A549 (cell line): Measurements from ENCODE around the gene ZPBP2. TPM values are rescaled to one million over a fixed set of nuclear protein-coding genes. Genes with fewer than 3 reads are reported as not detected.

Experiments used
- ATAC-seq, 2 experiments: fragments of 200-7000 bp in 1 of 2; fragments of >200 bp in 1 of 2; cut with Nextera tagmentation in 1 of 2; cut with Tn5 transposase in 1 of 2; 3 replicates each; pipeline versions ENCODE4 v1.8.0 to v1.9.1; 2018 to 2020; ENCODE audit warnings: mild to moderate bottlenecking in 1 of 2, moderate library complexity in 1 of 2
- CTCF ChIA-PET: fragments of 300-600 bp; sonication (Branson Sonifier 250); formaldehyde crosslinking; extraction: SDS; loops from one replicate; lab custom pipeline; 2021; ENCODE audit warnings: antibody characterized with exemption, inconsistent platforms; lab: Yijun Ruan, JAX
- POLR2A ChIA-PET: fragments of 350-600 bp; formaldehyde crosslinking; extraction: SDS; loops from one replicate; lab custom pipeline; 2021; ENCODE audit warnings: antibody characterized with exemption, inconsistent platforms; lab: Yijun Ruan, JAX
- DNase-seq, 2 experiments: peaks; one replicate each; pipeline versions ENCODE4 v3.0.0 to v3.0.0-alpha.2; 2011 to 2016; ENCODE audit warnings: low read depth in 1 of 2, low spot score in 1 of 2
- FAIRE-seq: peaks from 2 replicates; lab custom pipeline; 2011; peaks lifted over from hg19 to GRCh38; lab: Jason Lieb, UNC
- H3K27ac ChIP-seq, 2 experiments: fragments of >200 bp; sonication (Bioruptor Twin); formaldehyde crosslinking; 3 replicates each; pipeline ENCODE4 v1.5.1; 2016 to 2017
- H3K4me1 ChIP-seq: fragments of >200 bp; sonication (Bioruptor Twin); formaldehyde crosslinking; 3 replicates; pipeline ENCODE4 v1.6.1; 2016
- H3K4me2 ChIP-seq: fragments of >200 bp; sonication (Bioruptor Twin); formaldehyde crosslinking; 3 replicates; pipeline ENCODE4 v1.6.1; 2016
- H3K4me3 ChIP-seq: fragments of >200 bp; sonication (Bioruptor Twin); formaldehyde crosslinking; 3 replicates; pipeline ENCODE4 v1.5.1; 2016
- H3K9me3 ChIP-seq: fragments of >200 bp; sonication (Bioruptor Twin); formaldehyde crosslinking; 3 replicates; pipeline ENCODE4 v1.6.1; 2016
- BCL3 ChIP-seq: fragments of >200 bp; sonication (Bioruptor Twin); formaldehyde crosslinking; IDR thresholded peaks from 3 replicates; pipeline ENCODE4 v1.6.1; 2016
- CBX2 ChIP-seq: fragments of 200-600 bp; sonication (generic); IDR thresholded peaks from 2 replicates; pipeline ENCODE4 v1.6.1; 2016; ENCODE audit warnings: low read depth, mild to moderate bottlenecking, borderline replicate concordance
- CBX8 ChIP-seq: fragments of 200-600 bp; sonication (generic); IDR thresholded peaks from 2 replicates; pipeline ENCODE4 v1.6.1; 2016
- CHD4 ChIP-seq: fragments of 200-600 bp; sonication (generic); IDR thresholded peaks from 2 replicates; pipeline ENCODE4 v1.6.1; 2016; ENCODE audit warnings: antibody characterized with exemption, mild to moderate bottlenecking, borderline replicate concordance
- EP300 ChIP-seq, 2 experiments: fragments of >200 bp; sonication (Bioruptor Twin); formaldehyde crosslinking; IDR thresholded peaks; 2 replicates in 1 of 2; 3 replicates in 1 of 2; pipeline ENCODE4 v1.6.1; 2016 to 2017
- ESRRA ChIP-seq: fragments of 150-350 bp; IDR thresholded peaks from 2 replicates; pipeline ENCODE4 v1.6.1; 2014; ENCODE audit warnings: mild to moderate bottlenecking, low read length, borderline replicate concordance
- FOSB ChIP-seq: fragments of 250-450 bp; sonication (Bioruptor Pico); IDR thresholded peaks from 2 replicates; pipeline ENCODE4 v1.5.0; 2020; ENCODE audit warnings: mild to moderate bottlenecking, moderate library complexity
- HDAC2 ChIP-seq: fragments of 200-600 bp; sonication (generic); IDR thresholded peaks from 2 replicates; pipeline ENCODE4 v1.6.1; 2016
- HES2 ChIP-seq: fragments of >200 bp; sonication (Bioruptor Twin); formaldehyde crosslinking; IDR thresholded peaks from 2 replicates; pipeline ENCODE4 v1.6.1; 2016
- HOXB5 ChIP-seq: fragments of 250-450 bp; sonication (Bioruptor Pico); IDR thresholded peaks from 2 replicates; pipeline ENCODE4 v1.5.0; 2020; ENCODE audit warnings: mild to moderate bottlenecking, moderate library complexity
- JUNB ChIP-seq: fragments of >200 bp; sonication (Bioruptor Twin); formaldehyde crosslinking; IDR thresholded peaks from 2 replicates; pipeline ENCODE4 v1.6.1; 2016
- KDM1A ChIP-seq: fragments of 200-600 bp; sonication (generic); IDR thresholded peaks from 2 replicates; pipeline ENCODE4 v1.6.1; 2016; ENCODE audit warnings: low read depth, mild to moderate bottlenecking
- MAFK ChIP-seq: fragments of 450-650 bp; IDR thresholded peaks from 2 replicates; pipeline ENCODE4 v1.6.1; 2014; ENCODE audit not compliant: partially characterized antibody
- MAZ ChIP-seq: fragments of 150-350 bp; IDR thresholded peaks from 2 replicates; pipeline ENCODE4 v1.6.1; 2014; ENCODE audit warnings: antibody characterized with exemption, low read depth, low read length, borderline replicate concordance
- NFE2L2 ChIP-seq: fragments of 150-350 bp; conservative IDR thresholded peaks from 2 replicates; pipeline ENCODE4 v1.6.1; 2014; ENCODE audit warnings: low read length
- PHF8 ChIP-seq: fragments of 200-600 bp; sonication (generic); IDR thresholded peaks from 2 replicates; pipeline ENCODE4 v1.6.1; 2016; ENCODE audit warnings: low read depth, mild to moderate bottlenecking, antibody characterized with exemption, moderate library complexity, borderline replicate concordance
- POLR2A ChIP-seq: IDR thresholded peaks from 2 replicates; pipeline ENCODE4 v1.6.1; 2012; ENCODE audit warnings: mild to moderate bottlenecking, low read length
- POLR2AphosphoS2 ChIP-seq: conservative IDR thresholded peaks from 2 replicates; pipeline ENCODE4 v1.6.1; 2012; ENCODE audit warnings: low read length, improper control_type of control experiment, inconsistent platforms
- RAD21 ChIP-seq, 2 experiments: fragments of >200 bp in 1 of 2; sonication (Bioruptor Twin) in 1 of 2; formaldehyde crosslinking in 1 of 2; IDR thresholded peaks in 1 of 2; conservative IDR thresholded peaks in 1 of 2; 2 replicates in 1 of 2; 3 replicates in 1 of 2; pipeline ENCODE4 v1.6.1; 2012 to 2018; ENCODE audit warnings: inconsistent platforms in 1 of 2
- RFX5 ChIP-seq: fragments of 450-650 bp; IDR thresholded peaks from 2 replicates; pipeline ENCODE4 v1.7.1; 2014; ENCODE audit warnings: antibody characterized with exemption, mild to moderate bottlenecking, moderate library complexity
- RNF2 ChIP-seq: fragments of 200-600 bp; sonication (generic); IDR thresholded peaks from 2 replicates; pipeline ENCODE4 v1.6.1; 2016; ENCODE audit warnings: low read depth, mild to moderate bottlenecking, antibody characterized with exemption, moderate library complexity, borderline replicate concordance
- TFCP2L1 ChIP-seq: fragments of 250-450 bp; sonication (Bioruptor Pico); IDR thresholded peaks from 2 replicates; pipeline ENCODE4 v1.5.0; 2021; ENCODE audit warnings: mild to moderate bottlenecking
- TP53 ChIP-seq: fragments of 250-450 bp; sonication (Bioruptor Pico); IDR thresholded peaks from 2 replicates; pipeline ENCODE4 v1.5.0; 2021; ENCODE audit warnings: mild to moderate bottlenecking, moderate library complexity
- ZC3H11A ChIP-seq: fragments of 450-650 bp; IDR thresholded peaks from 2 replicates; pipeline ENCODE4 v1.6.1; 2014; ENCODE audit warnings: antibody characterized with exemption, mild to moderate bottlenecking
- ZNF302 ChIP-seq: fragments of 250-450 bp; sonication (Bioruptor Pico); IDR thresholded peaks from 2 replicates; pipeline ENCODE4 v1.9.0; 2021; ENCODE audit warnings: inconsistent platforms, mild to moderate bottlenecking, moderate library complexity
- WGBS: methylation state at CpG from one replicate; pipeline ENCODE4 v1.1.6; 2017; ENCODE audit errors: missing lambda C conversion rate; 5-methylcytosine and 5-hydroxymethylcytosine counted together
- polyA plus RNA-seq, 4 experiments: library from polyadenylated mRNA; depleted of rRNA in 3 of 4; stranded (reverse); fragments of >200 nt; fragmentation: RNase III in 1 of 4; extraction: RNeasy Plus Mini Kit Qiagen cat#74134 plus additional on column Dnase treatment in 1 of 4; gene quantifications; 2 replicates in 3 of 4; 3 replicates in 1 of 4; pipeline ENCODE4 v1.2.3, GENCODE V29; 2011 to 2017

The ZPBP2 gene
- polyA plus RNA-seq, 2 of the 4 experiments (the other 2 are of a cell fraction), result not detected

GRCh38 chr17:39834017-39834416 is 34.0 kb upstream of the ZPBP2 start:
- H3K9me3 ChIP-seq, result peaks cover 34% of the 10 kb centered on the region; the same call in 2 of the 3 replicates
- H3K27ac ChIP-seq, result no peak overlapping the region
- DNase-seq (no peak), ATAC-seq (no peak), FAIRE-seq (peak; percentile 67)
- H3K4me3 ChIP-seq, result no peak overlapping the region
- no peak overlapping the region for H3K4me2 ChIP-seq
- CTCF ChIA-PET, result interaction anchor here (1.7 kb wide), 1 partner anchor 105 kb away, joined by 3 read pairs; no protein-coding TSS in a partner anchor
- TF ChIP-seq HDAC2 (no peak), HOXB5 (no peak), KDM1A (no peak), RFX5 (no peak), PHF8 (no peak), ZC3H11A (no peak), BCL3 (no peak), POLR2A (no peak), TFCP2L1 (no peak), HES2 (no peak), FOSB (no peak), TP53 (no peak), CBX2 (no peak), RNF2 (no peak), CHD4 (no peak), RAD21 (conservative IDR thresholded peaks at IDR 0.05 in 1 of 2, IDR thresholded peaks at IDR 0.05 in 1 of 2) (no peak)
- POLR2A ChIA-PET, result no interaction called here
- no peaks in the 10 kb centered on the region for H3K4me1 ChIP-seq

- WGBS, result 74% methylated on average over 16 of the region's 17 CpGs
Measured at GRCh38 chr17:39835038-39835786, 32.8 kb upstream of the ZPBP2 start.

GRCh38 chr17:39836117-39836516 is 31.9 kb upstream of the ZPBP2 start:
- POLR2A ChIA-PET, result no interaction called here
- DNase-seq (no peak), FAIRE-seq (no peak), ATAC-seq (no peak)
- peaks cover 38% of the 10 kb centered on the region; the same call in 2 of the 3 replicates for H3K9me3 ChIP-seq
- no peak for TF ChIP-seq EP300 (IDR thresholded peaks at IDR 0.05)
- no peak for TF ChIP-seq JUNB
- TF ChIP-seq MAFK, result no peak
- no peak for TF ChIP-seq NFE2L2
- no peak for TF ChIP-seq MAZ
- no peak for TF ChIP-seq ESRRA
- TF ChIP-seq POLR2AphosphoS2, result no peak
- H3K27ac ChIP-seq, result no peak overlapping the region
- H3K4me3 ChIP-seq, result no peak overlapping the region
- CTCF ChIA-PET, result interaction anchor here (0.6 to 1.1 kb wide), 2 partner anchors 9 to 107 kb away, joined by 3 to 4 read pairs; no protein-coding TSS in a partner anchor
- WGBS, result 4% methylated on average over 3 of the region's 6 CpGs
- no peaks in the 10 kb centered on the region for H3K4me1 ChIP-seq
- H3K4me2 ChIP-seq, result no peak overlapping the region

More at GRCh38 chr17:39835038-39835786, 32.8 kb upstream of the ZPBP2 start:
- CTCF ChIA-PET, result interaction anchor here (0.9 to 1.7 kb wide), 3 partner anchors 12 to 106 kb away, joined by 3 to 4 read pairs (median 3); no protein-coding TSS in a partner anchor
- TF ChIP-seq ZNF302 (no peak), CBX8 (no peak)
- no peak overlapping the region for H3K4me3 ChIP-seq
- no peak for FAIRE-seq
- peak; percentile 30 to 31; a peak in 1 of 6 replicates for ATAC-seq
- POLR2A ChIA-PET, result no interaction called here
- no peak overlapping the region for H3K4me2 ChIP-seq
- no peaks in the 10 kb centered on the region for H3K4me1 ChIP-seq
- H3K9me3 ChIP-seq, result peaks cover 38% of the 10 kb centered on the region; the same call in 2 of the 3 replicates
- no peak for DNase-seq
- no peak overlapping the region for H3K27ac ChIP-seq
